ENCODE results near the gene MBTPS1.

The MBTPS1 gene

DNA sequence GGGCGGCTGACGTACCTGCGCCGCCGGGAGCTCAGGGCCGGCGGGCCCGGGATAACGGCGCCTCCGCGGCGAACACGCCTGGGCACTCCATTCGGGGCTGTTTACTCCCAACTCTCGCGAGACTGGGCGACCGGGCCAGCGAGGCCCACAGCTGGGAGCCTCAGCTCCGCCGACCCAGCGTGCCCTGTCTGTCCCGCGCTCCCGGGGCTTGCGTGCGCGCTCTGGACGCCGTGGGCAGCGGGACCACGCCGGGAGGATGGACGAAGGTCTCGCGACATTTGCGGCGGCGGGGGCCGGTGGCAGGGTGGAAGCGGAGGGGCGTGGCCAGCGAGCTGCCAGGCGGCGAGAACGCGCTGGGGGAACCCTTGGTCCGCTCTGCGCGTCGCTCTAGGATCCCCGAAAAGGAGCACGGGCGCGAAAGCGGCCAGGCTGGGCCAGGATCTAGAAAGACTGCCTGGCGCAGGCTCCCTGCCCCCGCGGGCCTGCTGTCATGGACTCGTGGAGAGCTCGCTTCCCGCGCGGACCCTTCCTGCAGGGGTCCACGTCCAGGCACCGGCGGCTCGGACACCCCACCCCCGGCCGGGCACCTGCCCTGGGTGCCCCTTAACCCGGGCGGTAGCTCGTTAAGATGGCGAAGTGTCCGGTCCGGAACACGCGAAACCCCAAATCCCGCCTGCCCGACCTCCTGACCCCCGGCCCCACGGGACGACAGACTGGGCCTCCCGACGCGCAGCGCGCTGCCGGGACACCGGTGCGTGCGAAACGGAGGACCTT lies at the start of gene MBTPS1:
TSS of gene MBTPS1 (minus strand) at position 223 of the 774 bp plus-strand sequence. CDS start 15,159 bp downstream, outside the sequence.
- peak; percentile 96 for DNase-seq (ENCODE audit: low read depth)

DNA sequence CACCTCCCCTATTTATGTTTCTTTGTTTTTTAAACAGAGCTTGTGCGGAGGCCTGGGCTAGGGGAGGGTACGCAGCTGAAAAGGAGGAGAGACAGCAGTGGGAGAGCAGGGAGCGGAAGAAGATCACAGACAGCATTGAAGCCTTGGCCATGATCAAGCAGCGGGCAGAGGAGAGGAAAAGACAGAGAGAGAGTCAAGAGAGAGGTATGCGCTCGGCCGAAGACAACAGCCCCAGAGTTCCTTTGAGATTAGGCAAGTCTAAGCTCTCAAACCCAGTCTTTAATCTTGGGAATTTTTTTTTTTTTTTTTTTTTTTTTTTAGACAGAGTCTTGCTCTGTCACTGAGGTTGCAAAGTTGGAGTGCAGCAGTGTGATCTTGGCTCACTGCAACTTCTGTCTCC lies 49.0 kb upstream of the MBTPS1 start:
- no peak for DNase-seq (ENCODE audit: low read depth)

DNA sequence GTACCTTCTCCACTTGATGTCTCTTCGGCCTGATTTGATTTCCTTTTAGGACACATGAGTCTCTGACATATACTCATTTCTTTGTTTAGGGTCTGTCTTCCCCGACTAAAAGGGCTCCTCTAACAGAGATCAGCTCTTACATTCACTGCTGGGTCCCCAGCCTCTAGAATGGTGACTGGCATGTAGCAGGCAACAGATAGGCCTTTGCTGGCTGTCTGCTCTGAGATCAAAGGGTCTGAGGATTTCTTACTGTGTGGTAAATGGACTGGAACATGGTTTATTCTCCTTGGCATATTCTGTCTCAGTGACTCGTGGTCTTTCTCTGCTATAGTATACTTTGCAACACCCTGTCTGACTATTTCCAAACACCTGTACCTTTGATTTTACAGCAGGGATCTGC lies 45.1 kb upstream of the MBTPS1 start:
- DNase-seq (ENCODE audit: low read depth) = no peak

DNA sequence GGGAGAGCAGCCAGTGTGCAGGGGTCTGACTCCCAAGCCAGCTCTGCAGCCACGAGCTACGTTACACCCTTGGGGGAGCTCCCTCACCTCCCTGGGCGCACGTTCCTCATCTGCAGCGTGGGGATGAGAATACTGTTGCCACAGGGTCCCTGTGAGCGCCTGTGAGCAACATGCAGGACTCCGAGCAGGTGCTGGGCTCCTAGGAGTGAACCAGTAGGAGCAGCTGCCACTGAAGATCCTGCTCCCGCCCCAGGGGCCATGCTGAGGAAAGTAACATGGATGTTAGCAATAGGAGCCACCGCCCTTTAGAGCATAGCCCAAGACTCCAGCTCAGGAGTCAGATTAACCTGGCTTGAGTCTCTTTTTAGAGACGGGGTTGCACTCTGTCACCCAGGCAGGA lies 44.3 kb upstream of the MBTPS1 start:
- no peak for DNase-seq (ENCODE audit: low read depth)

DNA sequence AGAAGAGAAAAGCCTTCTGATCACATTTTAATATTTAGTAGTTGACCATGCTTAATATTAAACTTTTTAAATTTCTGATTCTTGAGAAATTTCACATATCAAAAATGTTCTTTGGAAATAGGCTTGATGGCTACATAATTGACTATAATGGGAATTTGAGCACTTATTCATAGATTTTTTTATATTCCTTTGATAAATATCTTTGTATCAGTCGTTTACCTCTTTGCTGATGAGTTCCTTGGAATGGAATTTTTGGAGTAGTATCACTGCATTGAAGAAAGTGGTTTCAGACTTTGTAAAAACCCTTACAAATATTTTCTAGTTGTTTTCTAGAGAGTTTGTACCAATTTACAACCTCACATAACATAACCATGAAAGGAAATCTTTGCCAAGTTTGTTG lies 43.1 kb upstream of the MBTPS1 start:
- no peak for DNase-seq (ENCODE audit: low read depth)

DNA sequence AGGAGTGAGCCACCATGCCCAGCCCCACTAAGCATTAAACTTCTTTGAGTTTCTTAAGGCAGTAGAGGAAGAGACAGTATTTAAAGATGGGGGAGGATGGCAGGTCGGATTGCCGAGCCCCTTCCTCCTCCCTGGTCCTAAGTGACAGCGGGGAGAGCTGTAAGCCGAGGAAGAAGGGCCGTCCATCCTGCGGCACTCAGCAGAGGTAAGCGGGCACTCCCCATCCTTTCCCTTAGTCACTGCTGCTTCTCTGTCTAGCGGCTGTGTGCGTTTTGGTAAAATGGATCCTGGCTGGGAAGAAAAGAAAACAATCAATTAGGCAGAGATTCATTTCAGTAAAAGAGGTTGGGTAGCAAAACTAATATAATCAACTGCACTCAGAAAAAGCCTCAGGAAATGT lies 42.3 kb upstream of the MBTPS1 start:
- DNase-seq (ENCODE audit: low read depth) = no peak

DNA sequence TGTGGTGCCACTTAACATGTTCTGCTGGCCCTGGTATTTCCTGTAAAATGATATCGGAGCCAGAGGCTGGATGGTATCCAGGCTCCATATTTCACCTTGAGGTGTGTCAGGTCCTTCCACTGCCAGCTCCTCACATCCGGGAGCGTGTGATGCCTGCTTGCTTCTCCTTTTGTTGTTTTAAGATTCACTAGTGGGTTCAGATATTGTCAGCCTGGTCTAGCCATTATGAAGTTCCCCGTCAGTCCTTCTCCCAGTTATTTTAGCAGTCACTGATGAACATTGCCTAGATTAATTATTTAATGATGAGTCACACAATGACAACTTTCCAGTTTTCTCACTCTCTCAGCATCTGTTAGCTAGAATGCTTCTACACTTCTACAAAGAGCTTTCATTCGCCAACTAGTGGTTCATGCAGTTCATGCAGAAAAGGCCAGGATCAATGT lies 39.6 kb upstream of the MBTPS1 start:
- DNase-seq (ENCODE audit: low read depth) = no peak

DNA sequence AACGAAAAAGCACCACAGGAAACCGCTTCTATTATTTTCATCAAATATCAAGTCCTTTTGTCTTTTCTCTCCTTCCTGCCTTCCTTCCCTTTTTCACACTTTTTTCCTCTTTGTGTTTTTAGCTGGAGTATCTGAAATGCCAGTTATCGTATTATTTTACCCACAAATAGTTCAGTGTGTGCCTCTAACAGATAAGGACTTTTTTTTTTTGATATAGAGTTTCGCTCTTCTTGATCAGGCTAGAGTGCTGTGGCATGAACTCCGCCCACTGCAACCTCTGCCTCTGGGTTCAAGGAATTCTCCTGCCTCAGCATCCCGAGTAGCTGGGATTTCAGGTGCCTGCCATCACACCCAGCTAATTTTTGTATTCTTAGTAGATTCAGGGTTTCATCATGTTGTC lies 39.0 kb upstream of the MBTPS1 start:
- DNase-seq (ENCODE audit: low read depth) = no peak

DNA sequence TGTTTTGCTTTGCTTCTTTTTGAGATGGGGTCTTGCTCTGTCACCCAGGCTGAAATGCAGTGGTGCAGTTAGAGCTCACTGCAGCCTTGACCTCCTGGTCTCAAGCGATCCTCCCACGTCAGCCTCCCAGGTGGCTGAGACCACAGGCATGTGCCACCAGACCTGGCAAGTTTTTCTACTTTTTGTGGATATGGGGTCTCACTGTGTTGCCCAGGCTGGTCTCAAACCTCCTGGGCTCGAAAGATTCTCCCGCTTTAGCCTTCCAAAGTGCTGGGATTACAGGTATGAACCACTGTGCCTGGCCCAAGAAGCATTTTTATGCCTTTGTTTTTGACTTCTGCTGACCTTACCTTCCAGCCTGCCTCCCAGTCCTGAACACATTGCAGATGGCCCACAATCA lies 38.5 kb upstream of the MBTPS1 start:
- DNase-seq (ENCODE audit: low read depth) = no peak

DNA sequence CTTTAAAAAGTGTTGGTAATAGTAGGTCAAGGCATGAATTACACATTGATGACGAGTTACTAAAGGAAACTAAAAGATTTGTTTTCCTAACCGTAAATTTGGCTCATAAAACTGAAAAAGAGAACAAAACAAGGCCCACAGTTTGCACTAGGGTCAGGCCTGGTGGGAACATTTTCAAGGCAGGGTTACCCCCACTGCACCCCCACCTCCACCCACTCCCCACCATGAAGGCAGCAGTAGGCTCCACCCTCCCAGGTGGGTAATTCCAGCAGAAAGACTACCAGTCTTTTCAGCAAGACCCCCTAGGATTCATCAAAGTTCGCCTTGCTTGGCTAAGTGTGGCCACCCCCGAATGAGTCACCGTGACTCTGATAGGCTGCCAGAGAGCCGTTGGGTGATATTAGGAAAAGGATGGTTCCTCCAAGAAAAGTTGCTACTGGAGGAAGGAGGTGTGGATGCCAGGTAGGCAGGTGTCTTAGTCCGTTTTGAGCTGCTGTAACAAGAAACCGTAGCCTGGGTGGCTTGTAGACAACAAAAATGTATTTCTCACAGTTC lies 37.0 kb upstream of the MBTPS1 start:
- no peak for DNase-seq (ENCODE audit: low read depth)

DNA sequence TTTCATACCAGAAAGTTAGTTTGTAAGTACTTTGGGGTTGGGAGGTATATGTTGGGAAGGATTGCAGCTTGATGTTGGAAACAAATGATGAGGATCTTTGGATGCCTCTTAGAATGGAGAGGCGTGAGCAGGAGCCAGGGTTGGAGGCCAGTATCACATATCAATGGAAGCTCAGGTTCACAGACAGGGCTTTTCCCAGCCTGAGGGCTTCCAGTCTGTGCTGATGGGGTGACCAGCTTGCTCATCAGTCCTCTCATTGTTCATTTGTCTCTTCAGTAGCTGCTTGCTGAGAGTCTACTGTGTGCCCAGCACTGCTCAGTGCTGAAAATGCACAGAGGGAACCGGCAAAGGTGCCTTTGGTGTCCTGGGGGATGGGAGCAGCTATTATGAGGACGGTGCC lies 34.2 kb upstream of the MBTPS1 start:
- no peak for DNase-seq (ENCODE audit: low read depth)

DNA sequence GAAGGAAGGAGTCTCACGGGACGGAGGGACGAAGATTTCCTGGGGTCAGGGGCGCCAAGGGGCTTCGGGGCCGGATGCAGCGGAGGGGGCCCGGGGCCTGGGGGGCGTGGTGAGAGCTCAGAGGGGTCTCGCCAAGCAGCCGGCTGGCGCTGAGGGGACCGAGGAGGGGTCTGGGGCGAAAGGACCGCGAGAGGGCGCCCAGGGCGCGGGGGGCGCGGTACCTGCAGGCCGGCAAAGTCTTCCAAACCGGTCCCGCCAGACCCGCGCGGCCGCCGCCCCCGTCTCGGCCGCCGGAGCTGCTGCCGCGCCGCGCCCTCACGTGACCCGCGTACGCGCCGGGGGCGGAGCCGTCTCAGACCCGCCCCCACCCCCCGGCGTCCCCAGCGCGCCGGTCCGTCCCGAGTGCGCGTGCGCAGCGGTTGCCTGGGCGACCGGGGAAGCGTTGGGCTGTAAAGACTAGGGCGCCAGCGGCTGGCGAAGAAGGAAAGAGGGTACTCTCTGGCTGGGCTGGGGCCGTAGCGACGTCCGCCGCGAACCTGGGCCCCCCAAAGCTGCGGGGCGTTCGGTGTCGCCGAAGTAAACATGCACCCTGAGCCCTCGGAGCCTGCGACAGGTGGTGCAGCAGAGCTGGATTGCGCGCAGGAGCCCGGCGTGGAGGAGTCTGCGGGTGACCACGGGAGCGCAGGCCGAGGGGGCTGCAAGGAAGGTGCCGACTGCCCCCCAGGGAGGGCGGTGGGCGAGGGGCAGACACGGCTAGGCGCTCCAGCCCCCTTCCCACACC lies 28.3 kb upstream of the MBTPS1 start, which contains the start of the genes DNAAF1 and HSDL1:
TSS of gene DNAAF1 (plus strand) at position 450 of the 781 bp plus-strand sequence. CDS start at position 583, 133 bp downstream.
TSS of gene HSDL1 (minus strand) at position 319 of the 781 bp plus-strand sequence. CDS start 13,856 bp downstream, outside the sequence.
- DNase-seq (ENCODE audit: low read depth) = peak; percentile 90

DNA sequence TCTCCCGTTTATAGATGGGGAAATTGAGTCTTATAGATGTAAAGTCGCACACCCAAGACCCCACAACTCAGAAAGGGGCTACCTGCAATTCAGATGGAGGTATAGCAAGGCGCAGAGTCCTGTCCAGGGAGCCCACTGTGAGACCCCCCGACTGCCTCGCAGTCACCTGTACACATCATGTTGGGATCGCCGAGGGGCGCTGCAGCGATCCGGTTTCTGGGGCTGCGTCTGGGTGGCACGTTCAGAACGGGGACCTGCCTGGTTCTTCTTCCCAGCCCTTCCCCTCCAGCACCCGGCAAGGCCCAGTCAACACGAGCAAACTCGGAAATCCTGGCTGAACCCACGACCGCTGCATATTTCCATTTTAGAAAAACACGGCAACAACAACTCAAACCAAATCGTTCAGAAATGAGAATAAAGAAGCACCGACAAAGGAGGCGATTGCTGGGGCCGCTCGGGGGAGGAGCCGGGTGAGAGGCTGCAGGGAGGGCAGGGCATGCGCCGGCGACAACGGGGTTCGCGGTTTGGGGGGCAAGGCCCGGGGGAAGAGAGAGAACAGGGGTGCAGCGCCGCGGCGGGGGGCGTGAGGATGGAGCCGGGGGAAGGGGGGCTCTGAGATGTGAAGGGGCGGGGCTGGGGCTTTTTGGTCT lies 27.6 kb upstream of the MBTPS1 start:
- DNase-seq (ENCODE audit: low read depth) = peak; percentile 13

DNA sequence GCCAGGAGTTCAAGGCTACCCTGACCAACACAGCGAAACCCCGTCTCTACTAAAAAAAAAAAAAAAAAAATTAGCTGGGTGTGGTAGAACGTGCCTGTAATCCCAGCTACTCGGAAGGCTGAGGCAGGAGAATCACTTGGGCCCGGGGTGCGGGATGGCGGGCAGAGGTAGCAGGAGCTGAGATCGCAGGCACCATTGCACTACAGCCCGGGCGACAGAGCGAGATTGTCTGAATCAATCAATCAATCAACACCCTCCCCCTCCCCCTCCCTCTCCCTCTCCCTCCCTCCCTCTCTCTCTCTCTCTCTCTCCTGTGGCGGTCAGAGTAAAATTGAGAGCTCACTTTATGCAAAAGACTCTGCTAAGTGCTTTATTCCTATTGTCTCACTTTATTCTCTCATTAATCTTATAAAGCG lies 27.1 kb upstream of the MBTPS1 start:
- DNase-seq (ENCODE audit: low read depth) = no peak

DNA sequence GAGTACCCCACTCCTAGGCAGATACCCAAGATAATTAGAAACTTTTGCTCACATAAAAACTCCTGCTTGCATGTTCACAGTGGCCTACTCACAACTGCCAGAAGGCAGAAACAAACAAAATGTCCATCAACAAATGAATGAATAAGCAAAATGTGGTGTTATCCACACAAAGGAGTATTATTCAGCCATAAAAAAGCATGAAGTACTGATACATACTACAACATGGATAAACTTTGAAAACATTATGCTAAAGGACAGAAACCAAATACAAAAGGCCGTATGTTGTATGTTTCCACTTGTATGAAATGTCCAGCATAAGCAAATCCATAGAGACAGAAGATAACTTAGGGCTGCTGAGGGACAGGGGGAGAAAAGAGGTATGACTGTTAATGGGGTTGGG lies 26.3 kb upstream of the MBTPS1 start:
- DNase-seq (ENCODE audit: low read depth) = no peak

DNA sequence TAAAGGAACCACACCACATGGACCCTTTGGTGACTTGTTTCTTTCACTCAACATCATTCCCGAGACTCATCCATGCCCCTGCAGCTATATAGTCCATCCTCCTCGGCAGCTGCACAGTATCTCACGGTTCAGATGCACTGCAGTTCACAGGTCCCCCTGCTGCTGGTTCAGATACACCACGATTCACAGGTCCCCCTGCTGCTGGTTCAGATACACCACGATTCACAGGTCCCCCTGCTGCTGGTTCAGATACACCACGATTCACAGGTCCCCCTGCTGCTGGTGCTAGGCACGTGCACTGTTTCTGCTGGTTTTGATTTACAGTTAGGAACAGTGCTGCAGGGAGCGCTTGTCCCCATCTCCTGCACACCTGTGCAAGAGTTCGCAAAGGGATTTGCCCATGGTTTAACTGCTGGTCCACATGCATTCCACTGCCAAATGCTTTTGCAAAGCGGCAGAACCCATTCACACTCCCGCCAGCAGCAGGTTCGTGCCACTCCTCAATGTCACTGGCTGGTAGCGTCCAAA lies 24.5 kb upstream of the MBTPS1 start:
- no peak for DNase-seq (ENCODE audit: low read depth)

DNA sequence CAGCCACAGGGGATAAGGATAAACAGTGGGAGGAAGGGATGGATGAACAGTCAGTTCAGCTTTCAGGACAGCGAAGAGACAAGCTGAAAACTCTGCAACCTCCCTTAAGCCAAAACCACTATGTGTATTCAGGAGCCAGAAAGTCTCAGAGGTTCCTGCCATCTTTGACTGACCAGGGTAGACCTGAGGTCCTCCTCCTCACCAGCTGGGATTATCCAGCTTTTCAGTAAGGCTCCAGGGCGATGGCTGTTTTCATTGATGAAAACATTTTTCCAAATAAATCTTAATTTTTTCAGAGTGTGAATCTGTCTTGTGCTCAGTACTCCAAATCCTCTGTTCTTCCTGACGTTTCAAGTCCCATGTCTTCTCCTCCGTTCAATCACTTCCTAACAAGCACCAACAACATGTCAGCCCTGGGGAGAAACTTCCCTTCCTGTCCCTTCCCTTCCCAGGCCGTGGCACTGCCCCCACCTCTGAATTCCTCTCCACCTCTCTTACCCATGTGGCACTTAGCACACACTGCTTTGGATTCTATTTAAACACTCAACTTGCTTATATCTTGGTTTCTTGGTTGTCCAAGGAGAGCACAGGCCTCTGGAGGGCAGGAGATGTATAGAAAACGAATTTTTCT lies 23.0 kb upstream of the MBTPS1 start:
- no peak for DNase-seq (ENCODE audit: low read depth)

DNA sequence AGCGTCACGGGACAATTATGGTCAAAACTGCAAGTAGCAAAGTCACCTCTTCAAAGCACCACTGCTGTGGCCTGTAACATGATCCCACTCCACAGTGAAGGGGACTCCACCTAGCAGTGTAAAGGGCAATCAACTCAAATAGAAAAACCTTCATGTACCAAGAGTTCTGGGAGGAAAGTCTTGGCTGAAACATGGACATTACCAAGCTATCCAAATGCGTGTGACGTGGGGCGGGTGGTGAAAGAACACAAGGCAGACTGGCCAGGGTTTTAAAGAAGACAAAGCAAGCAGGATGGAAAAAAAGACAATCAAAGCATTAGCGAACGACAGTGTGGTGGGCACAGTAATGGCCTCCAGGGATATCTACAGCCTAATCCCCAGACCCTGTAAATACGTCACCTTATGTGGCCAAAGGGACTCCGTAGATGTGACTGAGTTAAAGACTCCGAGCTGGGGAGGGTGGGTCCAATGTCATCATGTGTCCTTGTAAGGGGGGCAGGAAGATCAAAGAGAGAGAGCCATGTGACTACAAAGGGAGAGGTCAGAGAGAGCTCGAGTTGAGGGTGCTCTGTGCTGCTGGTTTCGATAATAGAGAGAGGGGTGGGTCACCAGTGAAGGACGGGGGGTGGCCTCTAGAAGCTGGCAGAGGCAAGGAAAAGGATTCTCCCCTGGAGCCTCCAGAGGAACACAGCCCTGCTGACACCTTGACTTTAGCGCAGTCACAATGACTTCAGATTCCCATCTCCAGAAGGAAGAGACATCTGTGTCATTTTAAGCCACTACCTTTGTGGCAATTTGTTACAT lies 22.3 kb upstream of the MBTPS1 start:
- no peak for DNase-seq (ENCODE audit: low read depth)

DNA sequence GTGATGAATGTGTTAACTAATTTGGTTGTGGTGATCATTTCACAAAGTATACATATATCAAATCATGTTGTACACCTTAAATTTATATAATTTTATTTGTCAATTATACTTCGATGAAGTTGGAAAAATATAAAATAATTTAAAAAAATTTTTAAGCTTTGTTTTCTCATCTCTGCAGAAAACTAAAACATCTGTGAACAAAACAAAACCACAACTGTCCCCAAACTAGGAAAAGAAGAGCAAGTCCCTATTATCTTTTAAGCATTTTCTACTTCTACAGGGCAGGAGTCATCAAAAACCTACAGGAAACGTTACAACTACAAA lies 21.7 kb upstream of the MBTPS1 start:
- no peak for DNase-seq (ENCODE audit: low read depth)

DNA sequence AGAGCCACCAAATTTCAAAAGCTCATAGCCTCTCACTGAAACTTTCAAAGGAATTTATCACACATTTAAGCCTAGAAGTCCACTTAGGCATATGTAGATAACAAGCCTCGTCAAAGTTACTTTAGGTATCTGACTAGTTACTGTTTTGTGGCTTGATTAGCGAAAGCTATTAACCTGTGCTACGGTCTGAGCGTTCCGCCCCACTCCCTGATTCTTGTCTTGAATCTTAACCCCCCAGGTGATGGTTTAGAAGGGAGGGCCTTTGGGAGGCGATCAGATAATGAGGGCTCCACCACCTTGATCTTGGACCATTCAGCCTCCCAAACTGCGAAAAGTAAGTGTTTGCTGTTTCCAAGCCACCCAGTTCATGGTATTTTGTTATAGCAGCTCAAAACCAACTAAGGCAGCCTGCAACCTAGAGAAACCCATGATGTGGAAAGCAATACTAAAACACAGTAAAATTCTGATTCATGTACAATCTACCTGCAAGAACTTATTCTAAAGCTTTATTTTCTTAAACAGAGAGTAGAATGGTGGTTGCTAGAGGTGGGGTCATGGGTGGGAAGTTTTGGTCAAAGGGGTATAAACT lies 21.1 kb upstream of the MBTPS1 start:
- no peak for DNase-seq (ENCODE audit: low read depth)
